WTC11 (cell line): ENCODE data around the gene NARS2.

Experiments
- SOX15 ChIP-seq: fragments of 250-450 bp; sonication (Bioruptor Pico); IDR thresholded peaks from 2 replicates; pipeline ENCODE4 v1.9.0; 2021; ENCODE audit warnings: mild to moderate bottlenecking
- SP1 ChIP-seq: sonication (generic); formaldehyde crosslinking; conservative IDR thresholded peaks from 2 replicates; pipeline ENCODE4 v1.8.1; 2022; ENCODE audit warnings: missing genetic modification reagents
- TCF7 ChIP-seq: sonication (generic); formaldehyde crosslinking; IDR thresholded peaks from 2 replicates; pipeline ENCODE4 v1.8.0; 2022; ENCODE audit warnings: mild to moderate bottlenecking, low read depth, missing genetic modification reagents, moderate library complexity
- ZNF263 ChIP-seq: sonication (generic); formaldehyde crosslinking; IDR thresholded peaks from 2 replicates; pipeline ENCODE4 v1.8.1; 2022; ENCODE audit warnings: low read depth, mild to moderate bottlenecking, moderate library complexity, missing genetic modification reagents
- TF ChIP-seq, protein P1 (sequence below): fragments of 200-600 bp; IDR thresholded peaks from 2 replicates; pipeline ENCODE4 v1.8.0; 2022; ENCODE audit warnings: antibody characterized with exemption
- TF ChIP-seq, protein P2 (sequence below): sonication (generic); formaldehyde crosslinking; IDR thresholded peaks from 2 replicates; pipeline ENCODE4 v1.8.1; 2023; ENCODE audit warnings: mild to moderate bottlenecking, missing genetic modification reagents, moderate library complexity
- TF ChIP-seq, protein P3 (sequence below): sonication (generic); formaldehyde crosslinking; IDR thresholded peaks from 2 replicates; pipeline ENCODE4 v1.8.0; 2022; ENCODE audit warnings: mild to moderate bottlenecking, missing genetic modification reagents

DNA sequence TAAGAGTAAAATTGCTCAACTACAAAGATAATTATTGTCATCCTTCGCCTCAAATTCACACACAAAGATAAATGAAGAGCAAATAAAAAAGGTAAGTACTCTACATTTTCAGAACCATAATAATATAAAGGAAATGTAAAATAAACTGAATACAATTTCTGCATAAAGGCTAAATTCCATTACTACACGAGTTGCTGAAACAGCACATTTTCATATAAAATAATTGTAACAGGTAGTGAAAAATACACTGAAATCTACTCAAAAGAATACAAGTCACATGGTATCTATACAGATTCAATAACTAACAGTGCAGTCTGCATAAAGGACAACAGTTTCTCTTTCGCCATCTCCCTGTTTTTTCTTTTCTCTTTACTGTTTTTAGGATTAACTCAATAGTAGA lies 102.3 kb downstream of the NARS2 start:
- TF ChIP-seq, protein P1, sequence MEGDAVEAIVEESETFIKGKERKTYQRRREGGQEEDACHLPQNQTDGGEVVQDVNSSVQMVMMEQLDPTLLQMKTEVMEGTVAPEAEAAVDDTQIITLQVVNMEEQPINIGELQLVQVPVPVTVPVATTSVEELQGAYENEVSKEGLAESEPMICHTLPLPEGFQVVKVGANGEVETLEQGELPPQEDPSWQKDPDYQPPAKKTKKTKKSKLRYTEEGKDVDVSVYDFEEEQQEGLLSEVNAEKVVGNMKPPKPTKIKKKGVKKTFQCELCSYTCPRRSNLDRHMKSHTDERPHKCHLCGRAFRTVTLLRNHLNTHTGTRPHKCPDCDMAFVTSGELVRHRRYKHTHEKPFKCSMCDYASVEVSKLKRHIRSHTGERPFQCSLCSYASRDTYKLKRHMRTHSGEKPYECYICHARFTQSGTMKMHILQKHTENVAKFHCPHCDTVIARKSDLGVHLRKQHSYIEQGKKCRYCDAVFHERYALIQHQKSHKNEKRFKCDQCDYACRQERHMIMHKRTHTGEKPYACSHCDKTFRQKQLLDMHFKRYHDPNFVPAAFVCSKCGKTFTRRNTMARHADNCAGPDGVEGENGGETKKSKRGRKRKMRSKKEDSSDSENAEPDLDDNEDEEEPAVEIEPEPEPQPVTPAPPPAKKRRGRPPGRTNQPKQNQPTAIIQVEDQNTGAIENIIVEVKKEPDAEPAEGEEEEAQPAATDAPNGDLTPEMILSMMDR = no peak
- TF ChIP-seq, protein P2, sequence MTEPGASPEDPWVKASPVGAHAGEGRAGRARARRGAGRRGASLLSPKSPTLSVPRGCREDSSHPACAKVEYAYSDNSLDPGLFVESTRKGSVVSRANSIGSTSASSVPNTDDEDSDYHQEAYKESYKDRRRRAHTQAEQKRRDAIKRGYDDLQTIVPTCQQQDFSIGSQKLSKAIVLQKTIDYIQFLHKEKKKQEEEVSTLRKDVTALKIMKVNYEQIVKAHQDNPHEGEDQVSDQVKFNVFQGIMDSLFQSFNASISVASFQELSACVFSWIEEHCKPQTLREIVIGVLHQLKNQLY (CRISPR knock-in tag) = no peak
- no peak for TF ChIP-seq SP1 (CRISPR knock-in tag)
- TF ChIP-seq TCF7 (CRISPR knock-in tag) = no peak
- TF ChIP-seq, protein P3, sequence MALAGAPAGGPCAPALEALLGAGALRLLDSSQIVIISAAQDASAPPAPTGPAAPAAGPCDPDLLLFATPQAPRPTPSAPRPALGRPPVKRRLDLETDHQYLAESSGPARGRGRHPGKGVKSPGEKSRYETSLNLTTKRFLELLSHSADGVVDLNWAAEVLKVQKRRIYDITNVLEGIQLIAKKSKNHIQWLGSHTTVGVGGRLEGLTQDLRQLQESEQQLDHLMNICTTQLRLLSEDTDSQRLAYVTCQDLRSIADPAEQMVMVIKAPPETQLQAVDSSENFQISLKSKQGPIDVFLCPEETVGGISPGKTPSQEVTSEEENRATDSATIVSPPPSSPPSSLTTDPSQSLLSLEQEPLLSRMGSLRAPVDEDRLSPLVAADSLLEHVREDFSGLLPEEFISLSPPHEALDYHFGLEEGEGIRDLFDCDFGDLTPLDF (CRISPR knock-in tag) = no peak
- TF ChIP-seq SOX15 (CRISPR knock-in tag) = no peak
- TF ChIP-seq ZNF263 (CRISPR knock-in tag) = no peak
